K562 (cell line): ENCODE data around the gene AZU1. TPM values are rescaled to one million over a fixed set of nuclear protein-coding genes. Genes with fewer than 3 reads are reported as not detected.
A peak's percentile ranks its signal among the peaks of the same experiment; 100 is the strongest.

ENCODE experiments used
- CEBPB ChIP-seq: fragments of 450-650 bp; IDR thresholded peaks from 2 replicates; pipeline ENCODE4 v1.6.1; 2016; ENCODE audit warnings: missing genetic modification characterization, missing compliant biosample characterization
- CHD1 ChIP-seq: fragments of 200-600 bp; sonication (generic); IDR thresholded peaks from one replicate; pipeline ENCODE4 v1.6.1; 2012; ENCODE audit warnings: mild to moderate bottlenecking, moderate library complexity, low read length, inconsistent platforms
- CHD7 ChIP-seq: fragments of 200-600 bp; sonication (generic); IDR thresholded peaks from one replicate; pipeline ENCODE4 v1.6.1; 2012; ENCODE audit warnings: mild to moderate bottlenecking, low read depth, low read length, inconsistent platforms
- CREM ChIP-seq: IDR thresholded peaks from 2 replicates; pipeline ENCODE4 v1.6.1; 2014; ENCODE audit warnings: antibody characterized with exemption, low read depth
- CSDE1 ChIP-seq, 2 experiments: fragments of 450-650 bp; IDR thresholded peaks; 2 replicates each; pipeline ENCODE4 v1.6.1; 2016; ENCODE audit warnings: mild to moderate bottlenecking in 1 of 2
- EP400 ChIP-seq: fragments of 450-650 bp; IDR thresholded peaks from 2 replicates; pipeline ENCODE4 v1.6.1; 2017; ENCODE audit warnings: antibody characterized with exemption, mild to moderate bottlenecking, moderate library complexity
- KLF13 ChIP-seq: fragments of 450-650 bp; IDR thresholded peaks from 2 replicates; pipeline ENCODE4 v1.6.1; 2016; ENCODE audit warnings: missing genetic modification characterization, low read depth, mild to moderate bottlenecking, missing compliant biosample characterization, moderate library complexity, borderline replicate concordance
- MIER1 ChIP-seq: fragments of 450-650 bp; IDR thresholded peaks from 2 replicates; pipeline ENCODE4 v1.6.1; 2016; ENCODE audit warnings: antibody characterized with exemption, mild to moderate bottlenecking, low read depth
- NFE2 ChIP-seq: IDR thresholded peaks from 2 replicates; pipeline ENCODE4 v1.6.1; 2014; ENCODE audit warnings: antibody characterized with exemption, low read depth
- TEAD4 ChIP-seq, 2 experiments: sonication (generic) in 1 of 2; formaldehyde crosslinking in 1 of 2; IDR thresholded peaks; 2 replicates each; pipeline versions ENCODE4 v1.6.1 to v1.8.0; 2012 to 2022; ENCODE audit warnings: borderline replicate concordance in 1 of 2, inconsistent platforms in 1 of 2, low read length in 1 of 2, mild to moderate bottlenecking in 1 of 2, missing genetic modification reagents in 1 of 2
- TRIM28 ChIP-seq: fragments of 450-650 bp; IDR thresholded peaks from 2 replicates; pipeline ENCODE4 v1.6.1; 2017
- ZNF740 ChIP-seq, 3 experiments: fragments of 200-800 bp in 1 of 3; sonication (Bioruptor generic) in 1 of 3; sonication (generic) in 1 of 3; formaldehyde crosslinking in 1 of 3; IDR thresholded peaks; 2 replicates each; pipeline versions ENCODE4 v1.6.1 to v1.8.0; 2016 to 2022; ENCODE audit warnings: mild to moderate bottlenecking in 2 of 3, missing compliant biosample characterization in 2 of 3, missing genetic modification characterization in 2 of 3, missing genetic modification reagents in 1 of 3
- ZNF785 ChIP-seq: fragments of 250-450 bp; sonication (Bioruptor Pico); IDR thresholded peaks from 2 replicates; pipeline ENCODE4 v1.4.0; 2020; ENCODE audit warnings: mild to moderate bottlenecking
- polyA plus RNA-seq, 8 experiments: library from polyadenylated mRNA; depleted of rRNA in 4 of 8; stranded (reverse) in 5 of 8; unstranded in 3 of 8; fragments of >200 nt; fragmentation: Nextera tagmentation in 2 of 8; fragmentation: Illumina TruSeq in 1 of 8; extraction: Ambion mirVana in 2 of 8; extraction: Trizol in 1 of 8; gene quantifications; 2 replicates each; pipeline versions ENCODE4 v1.2.1 to v1.2.3, GENCODE V29; 2011 to 2014; ENCODE audit warnings: inconsistent platforms in 1 of 8, missing spikeins in 1 of 8
- total RNA-seq, 7 experiments: library from RNA; depleted of rRNA in 6 of 7; stranded (reverse); fragments of >200 nt in 6 of 7; fragmentation: Illumina TruSeq in 2 of 7; extraction: Trizol in 2 of 7; gene quantifications; 2 replicates each; pipeline versions ENCODE4 v1.2.1 to v1.2.3, GENCODE V29; 2011 to 2021; ENCODE audit warnings: low replicate concordance in 1 of 7

The AZU1 gene
- total and polyA plus RNA-seq, 9 of the 15 experiments (the other 6 are each of a cell fraction or from before 2014, with no cell fraction given) = 0.29 to 1.9 (median 0.59) TPM; not detected in 3

- no peak for TF ChIP-seq CHD7
- TF ChIP-seq CHD1 = no peak
- no peak for TF ChIP-seq CREM
- no peak for TF ChIP-seq TEAD4 (IDR thresholded peaks at IDR 0.05; ENCODE audit: low read length)
- no peak for TF ChIP-seq TEAD4 (CRISPR knock-in tag; IDR thresholded peaks at IDR 0.05; ENCODE audit: borderline replicate concordance)
- TF ChIP-seq CSDE1 (IDR thresholded peaks at IDR 0.05) = no peak
- no peak for TF ChIP-seq KLF13
- no peak for TF ChIP-seq TRIM28
- TF ChIP-seq ZNF785 (CRISPR knock-in tag) = no peak
- 0 out of 2 replicates have a peak, but pooled peaks have one; percentile 2 for TF ChIP-seq NFE2
- TF ChIP-seq MIER1 = no peak
- peak; percentile 38; the same call in 1 of the 2 replicates for TF ChIP-seq EP400
- 0 out of 2 replicates have a peak, but pooled peaks have one; percentile 6 for TF ChIP-seq CEBPB (tag)
- TF ChIP-seq ZNF740 (CRISPR knock-in tag; IDR thresholded peaks at IDR 0.05) = no peak
- TF ChIP-seq ZNF740 (tag; IDR thresholded peaks at IDR 0.05) = peak in 1 of 2 experiments; percentile 40; a peak in 1 of 4 replicates
Measured at GRCh38 chr19:788983-789700, 38.5 kb upstream of the AZU1 start (continued).
